ENCODE measurements around the gene KANSL3.

- TF ChIP-seq POLR2A (IDR thresholded peaks at IDR 0.05) (no peak), CTCF (IDR thresholded peaks at IDR 0.05) (no peak)
Measured at GRCh38 chr2:96565111-96565510, 73.0 kb downstream of the KANSL3 start.

Data from adrenal gland (tissue), 5 donors.